Epithelial cell of proximal tubule (primary cell): Measurements from ENCODE around the gene CPLX1. TPM values are rescaled to one million over a fixed set of nuclear protein-coding genes. Genes with fewer than 3 reads are reported as not detected.

Source experiments
- DNase-seq: peaks from one replicate; pipeline ENCODE4 v3.0.0-alpha.2; 2011; ENCODE audit warnings: low read depth
- H3K4me3 ChIP-seq: 2 replicates; pipeline ENCODE4 v1.5.1; 2011; ENCODE audit warnings: low read depth, mild to moderate bottlenecking, low read length
- total RNA-seq: library from RNA; depleted of rRNA; stranded (reverse); fragments of >200 nt; gene quantifications from 2 replicates; pipeline ENCODE4 v1.2.3, GENCODE V29; 2015
- TF ChIP-seq, protein P1 (sequence below): conservative IDR thresholded peaks from 2 replicates; pipeline ENCODE4 v1.5.1; 2012; ENCODE audit warnings: low read depth, mild to moderate bottlenecking, low read length

The CPLX1 gene
- total RNA-seq, 1 donor from 2014 or later = 0.81 TPM

DNA sequence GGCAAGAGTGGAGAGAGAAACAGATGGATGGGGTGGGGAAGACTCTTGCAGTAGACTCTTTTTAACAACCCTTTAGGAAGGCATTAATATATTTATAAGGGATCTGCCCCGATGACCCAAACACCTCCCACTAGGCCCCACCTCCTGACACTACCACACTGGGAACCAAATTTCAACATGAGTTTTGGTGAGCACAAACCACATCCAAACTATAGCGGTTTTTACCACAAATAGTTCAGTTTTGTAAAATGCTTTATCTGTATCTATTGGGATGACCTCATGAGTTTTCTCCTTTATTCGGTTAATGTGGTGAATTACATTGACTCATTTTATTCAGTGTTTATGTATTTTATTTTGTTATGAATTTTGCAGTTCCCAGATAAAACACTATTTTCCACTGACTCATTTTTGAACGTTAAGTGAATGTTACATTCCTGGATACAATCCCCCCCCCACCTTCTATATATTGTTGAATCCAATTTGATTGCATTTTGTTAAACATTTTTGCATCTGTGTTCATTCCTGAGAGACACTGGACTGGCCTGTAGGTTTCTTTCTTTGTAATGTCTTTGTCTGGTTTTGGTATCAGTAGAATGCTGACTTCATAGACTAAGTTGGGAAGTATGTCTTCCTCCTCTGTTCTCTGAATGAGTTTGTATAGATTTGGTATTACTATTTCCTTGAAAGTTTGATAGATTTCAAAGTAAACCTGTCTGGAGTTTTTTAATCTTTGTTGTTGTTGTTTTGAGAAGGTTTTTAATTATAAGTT lies 13.9 kb upstream of the CPLX1 start:
- no peak overlapping the region for H3K4me3 ChIP-seq
- DNase-seq = no peak
- TF ChIP-seq, protein P1, sequence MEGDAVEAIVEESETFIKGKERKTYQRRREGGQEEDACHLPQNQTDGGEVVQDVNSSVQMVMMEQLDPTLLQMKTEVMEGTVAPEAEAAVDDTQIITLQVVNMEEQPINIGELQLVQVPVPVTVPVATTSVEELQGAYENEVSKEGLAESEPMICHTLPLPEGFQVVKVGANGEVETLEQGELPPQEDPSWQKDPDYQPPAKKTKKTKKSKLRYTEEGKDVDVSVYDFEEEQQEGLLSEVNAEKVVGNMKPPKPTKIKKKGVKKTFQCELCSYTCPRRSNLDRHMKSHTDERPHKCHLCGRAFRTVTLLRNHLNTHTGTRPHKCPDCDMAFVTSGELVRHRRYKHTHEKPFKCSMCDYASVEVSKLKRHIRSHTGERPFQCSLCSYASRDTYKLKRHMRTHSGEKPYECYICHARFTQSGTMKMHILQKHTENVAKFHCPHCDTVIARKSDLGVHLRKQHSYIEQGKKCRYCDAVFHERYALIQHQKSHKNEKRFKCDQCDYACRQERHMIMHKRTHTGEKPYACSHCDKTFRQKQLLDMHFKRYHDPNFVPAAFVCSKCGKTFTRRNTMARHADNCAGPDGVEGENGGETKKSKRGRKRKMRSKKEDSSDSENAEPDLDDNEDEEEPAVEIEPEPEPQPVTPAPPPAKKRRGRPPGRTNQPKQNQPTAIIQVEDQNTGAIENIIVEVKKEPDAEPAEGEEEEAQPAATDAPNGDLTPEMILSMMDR = no peak

DNA sequence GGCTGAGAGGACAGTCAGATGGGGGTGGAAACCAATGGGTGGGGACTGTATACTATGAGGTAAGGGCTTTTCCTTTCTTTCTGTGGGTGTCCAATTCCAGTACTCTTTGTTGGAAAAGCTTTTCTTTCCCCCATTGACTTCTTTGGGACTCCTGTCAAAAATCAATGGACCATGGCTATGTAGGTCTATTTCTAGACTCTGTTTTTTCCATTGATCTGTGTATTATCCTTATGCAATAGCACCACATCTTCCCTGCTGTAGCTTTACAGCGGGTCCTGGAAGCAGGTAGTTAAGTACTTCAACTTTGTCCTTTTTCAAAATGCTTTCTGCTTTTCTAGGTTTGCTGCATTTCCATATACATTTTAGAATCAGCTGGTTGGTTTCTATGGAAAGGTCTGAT lies 11.8 kb upstream of the CPLX1 start:
- TF ChIP-seq, protein P1 = no peak
- no peak for DNase-seq
- H3K4me3 ChIP-seq = no peak overlapping the region

DNA sequence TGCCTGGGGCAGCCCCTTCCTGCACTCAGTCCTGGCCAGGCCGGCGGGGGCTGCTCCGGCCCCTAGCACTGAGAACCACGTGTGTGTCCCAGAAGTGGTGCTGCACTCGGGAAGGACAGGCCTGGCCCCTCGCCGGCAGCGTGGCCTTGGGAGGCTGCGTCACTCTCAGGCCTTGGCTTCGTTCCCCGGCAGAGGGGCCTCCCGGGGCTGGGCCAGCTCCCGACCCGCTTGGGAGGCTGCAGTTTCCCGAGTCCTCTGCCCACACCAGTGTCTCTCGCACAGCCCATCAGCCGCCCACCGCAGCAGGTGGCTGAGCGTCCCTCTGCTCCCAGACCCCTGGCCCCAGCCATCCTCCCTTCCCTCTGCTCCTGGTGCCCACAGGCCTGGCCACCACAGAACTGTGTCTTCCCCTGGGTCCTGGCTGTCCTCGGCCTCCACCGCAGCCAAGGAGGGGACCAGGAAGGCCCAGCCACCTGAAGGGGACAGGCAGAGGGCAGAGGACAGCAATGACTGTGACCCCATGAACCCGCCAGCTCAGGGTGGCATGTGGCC lies 10.9 kb upstream of the CPLX1 start:
- DNase-seq = no peak
- TF ChIP-seq, protein P1 = no peak
- no peak overlapping the region for H3K4me3 ChIP-seq

DNA sequence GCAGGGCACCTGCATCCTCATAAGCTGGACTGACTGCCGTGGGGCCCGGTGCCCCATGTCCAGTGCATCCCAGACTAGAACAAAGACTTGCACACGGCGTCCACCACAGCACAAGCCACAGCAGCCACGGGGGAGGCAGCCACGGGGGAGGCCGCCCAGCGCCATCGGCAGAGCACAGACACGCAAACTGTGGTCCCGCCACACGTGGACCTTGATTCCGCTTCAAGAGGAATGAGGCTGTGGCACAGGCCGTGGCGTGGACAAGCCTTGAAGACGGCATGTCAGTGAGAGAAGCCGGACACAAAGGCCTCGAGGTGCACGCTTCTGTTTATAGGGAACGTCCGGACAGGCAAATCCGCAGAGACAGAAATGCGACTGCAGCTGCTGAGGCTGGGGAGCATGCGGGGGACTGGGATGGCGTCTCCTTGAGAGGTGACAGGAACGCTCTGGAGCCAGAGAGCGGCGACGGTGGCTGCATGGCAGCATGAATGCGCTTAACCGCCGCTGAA lies 10.1 kb upstream of the CPLX1 start:
- H3K4me3 ChIP-seq = no peak overlapping the region
- no peak for DNase-seq
- TF ChIP-seq, protein P1 = no peak

DNA sequence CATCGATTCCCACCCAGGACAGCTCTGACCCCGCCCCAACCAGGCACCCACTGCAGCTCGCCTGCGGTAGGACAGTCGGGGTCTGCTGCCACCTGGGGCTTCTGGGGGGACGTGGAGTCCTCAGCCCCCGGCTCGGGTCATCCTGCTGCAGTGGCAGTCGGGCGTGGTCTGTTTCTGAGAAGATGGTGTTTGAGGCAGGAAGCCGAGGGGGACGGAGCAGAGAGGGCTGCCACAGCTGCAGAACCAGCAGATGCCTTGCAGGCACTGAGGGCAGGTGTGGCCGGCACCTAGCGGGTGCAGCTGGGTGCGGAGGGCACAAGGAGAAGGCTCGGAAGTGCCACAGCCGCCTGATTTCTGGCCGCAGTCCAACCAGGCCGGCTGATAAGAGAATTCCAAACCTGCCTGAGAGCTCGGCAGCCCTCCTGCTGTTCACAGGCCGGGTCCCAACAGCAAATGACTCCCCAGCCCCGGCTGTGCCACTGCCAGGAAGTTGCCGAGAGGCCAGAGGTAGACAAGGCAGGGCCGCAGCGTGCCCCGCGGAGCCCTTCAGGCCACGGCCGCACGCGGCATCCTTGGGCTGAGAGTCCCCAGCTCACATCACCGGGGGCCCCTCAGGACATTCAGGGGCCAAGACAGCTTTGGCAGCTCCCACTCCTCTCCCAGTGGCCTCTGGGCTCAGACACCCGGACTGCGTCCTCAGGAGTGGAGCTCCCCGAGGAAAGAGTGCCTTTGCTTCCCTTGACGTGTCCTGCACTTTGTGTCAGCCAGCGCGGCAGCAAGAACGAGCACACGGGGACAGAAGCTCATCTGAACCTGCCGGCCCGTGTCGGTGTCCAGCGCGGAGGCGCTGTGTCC lies 9.4 kb upstream of the CPLX1 start:
- H3K4me3 ChIP-seq = no peak overlapping the region
- DNase-seq = no peak
- TF ChIP-seq, protein P1 = no peak

DNA sequence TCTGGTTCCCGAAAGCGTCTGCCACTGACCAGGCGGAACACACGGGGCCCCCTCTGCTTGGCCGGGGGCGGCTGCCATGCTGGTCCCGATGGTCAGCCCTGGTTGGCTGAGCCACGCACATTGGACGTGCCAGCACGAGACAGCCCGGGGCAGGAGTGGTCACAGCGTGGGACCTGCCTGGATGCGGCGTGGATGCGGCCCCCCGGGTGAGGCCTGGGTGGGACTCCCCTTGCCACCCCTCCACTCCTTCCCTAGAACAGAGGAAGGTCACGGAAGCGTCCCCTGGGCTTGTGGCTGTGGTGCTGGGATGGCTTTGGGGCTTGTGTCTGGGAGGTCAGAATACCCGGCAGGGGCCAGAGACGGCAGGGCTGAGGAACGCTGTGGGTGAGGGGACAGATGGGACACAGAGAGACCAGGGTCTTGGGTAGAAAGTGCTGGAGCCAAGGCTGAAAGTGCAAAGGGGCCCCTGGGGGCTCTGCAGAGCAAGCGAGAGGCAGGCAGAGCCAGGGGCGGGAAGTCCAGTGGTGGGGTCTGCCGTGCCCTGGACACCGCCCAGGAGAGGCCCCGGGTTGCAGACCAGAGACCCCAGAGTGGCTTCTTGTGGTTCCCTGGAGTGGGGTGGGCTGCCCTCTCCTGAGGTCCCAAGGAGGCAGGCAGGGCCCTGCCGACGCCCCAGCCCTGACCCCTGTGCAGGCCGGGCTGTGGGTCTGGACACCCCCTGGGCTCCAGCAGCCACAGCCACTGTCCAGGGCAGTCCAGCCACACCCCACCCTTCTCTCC lies 8.6 kb upstream of the CPLX1 start:
- no peak for DNase-seq
- TF ChIP-seq, protein P1 = no peak
- no peak overlapping the region for H3K4me3 ChIP-seq
